GM18861 (cell line): ENCODE results near the gene RPL10.

ENCODE experiments used
- ATAC-seq: cut with Tn5 transposase; IDR thresholded peaks from one replicate; pipeline ENCODE4 v1.9.1; 2021; ENCODE audit not compliant: unreplicated experiment

RPL10 gene

GRCh38 chrX:154428176-154429171 lies 30.3 kb downstream of the RPL10 start, which contains the start of gene ATP6AP1:
Gene ATP6AP1 (plus strand): TSS chrX:154428677. CDS start chrX:154428693, 16 bp downstream.
- peak; percentile 95 for ATAC-seq

- ATAC-seq, result no peak
Measured at GRCh38 chrX:154429711-154430110, 31.5 kb downstream of the RPL10 start.

GRCh38 chrX:154430479-154430878 lies 32.3 kb downstream of the RPL10 start:
- ATAC-seq, result no peak

GRCh38 chrX:154430916-154431315 lies 32.7 kb downstream of the RPL10 start:
- ATAC-seq, result no peak

GRCh38 chrX:154431341-154431740 lies 33.2 kb downstream of the RPL10 start:
- ATAC-seq, result no peak

GRCh38 chrX:154432210-154432609 lies 34.0 kb downstream of the RPL10 start:
- ATAC-seq, result no peak

GRCh38 chrX:154433605-154434004 lies 35.4 kb downstream of the RPL10 start:
- ATAC-seq, result no peak

GRCh38 chrX:154434394-154435168 lies 36.4 kb downstream of the RPL10 start:
- ATAC-seq, result no peak

GRCh38 chrX:154435171-154435733 lies 37.1 kb downstream of the RPL10 start:
- no peak for ATAC-seq

- no peak for ATAC-seq
Measured at GRCh38 chrX:154436374-154436982, 38.3 kb downstream of the RPL10 start.

GRCh38 chrX:154436983-154437752 lies 39.0 kb downstream of the RPL10 start, which contains the start of gene GDI1:
Gene GDI1 (plus strand): TSS chrX:154437154. CDS start chrX:154437255, 101 bp downstream.
- ATAC-seq, result no peak

- no peak for ATAC-seq
Measured at GRCh38 chrX:154437971-154438893, 40.1 kb downstream of the RPL10 start.

GRCh38 chrX:154439841-154440240 lies 41.7 kb downstream of the RPL10 start:
- no peak for ATAC-seq

- no peak for ATAC-seq
Measured at GRCh38 chrX:154440623-154441357, 42.6 kb downstream of the RPL10 start.

- ATAC-seq, result no peak
Measured at GRCh38 chrX:154441564-154441963, 43.4 kb downstream of the RPL10 start.

GRCh38 chrX:154441984-154442707 lies 44.0 kb downstream of the RPL10 start:
- ATAC-seq, result no peak

GRCh38 chrX:154443479-154443910 lies 45.3 kb downstream of the RPL10 start:
- no peak for ATAC-seq
